Body of pancreas (tissue), 4 donors: ENCODE data around the gene PGLYRP1. TPM values are rescaled to one million over a fixed set of nuclear protein-coding genes. Genes with fewer than 3 reads are reported as not detected.

ENCODE experiments used
- ATAC-seq: fragments of 150-250 bp; one replicate; pipeline ENCODE4 v1.9.1; 2016
- DNase-seq, 4 donors: peaks; one replicate each; pipeline ENCODE4 v3.0.0-alpha.2; 2019
- H3K27ac ChIP-seq, 4 donors: fragments of 200-600 bp; sonication (generic); 1 replicate in 3 of 4; 2 replicates in 1 of 4; pipeline versions ENCODE4 v1.5.1 to v1.6.1; 2016 to 2019; ENCODE audit warnings: mild to moderate bottlenecking in 1 of 4, mixed read lengths in 1 of 4, moderate library complexity in 1 of 4
- H3K27me3 ChIP-seq, 2 donors: fragments of 200-600 bp; sonication (generic); one replicate each; pipeline ENCODE4 v1.6.0; 2016; ENCODE audit warnings: mild to moderate bottlenecking in 1 of 2
- H3K36me3 ChIP-seq, 2 donors: fragments of 200-600 bp; sonication (generic); replicated peaks in 1 of 2; 2 replicates each; pipeline ENCODE4 v1.5.1; 2016; ENCODE audit warnings: low read depth in 2 of 2; ENCODE audit not compliant: insufficient read depth in 1 of 2
- H3K4me1 ChIP-seq: fragments of 200-600 bp; sonication (generic); one replicate; pipeline ENCODE4 v1.6.0; 2016
- H3K4me3 ChIP-seq, 2 donors: fragments of 200-600 bp; sonication (generic); 1 replicate in 1 of 2; 2 replicates in 1 of 2; pipeline ENCODE4 v1.5.1; 2016 to 2019
- H3K9me3 ChIP-seq, 3 donors: fragments of 200-600 bp; sonication (generic); 1 replicate in 2 of 3; 2 replicates in 1 of 3; pipeline ENCODE4 v1.5.1; 2016
- CTCF ChIP-seq, 7 experiments: fragments of 450-650 bp in 4 of 7; fragments of 200-600 bp in 3 of 7; sonication (generic) in 3 of 7; IDR thresholded peaks; one replicate each; pipeline ENCODE4 v1.5.1; 2016 to 2019; ENCODE audit warnings: antibody characterized with exemption in 7 of 7
- POLR2A ChIP-seq, 3 donors: fragments of 450-650 bp; IDR thresholded peaks; one replicate each; pipeline ENCODE4 v1.6.1; 2016; ENCODE audit warnings: antibody characterized with exemption in 3 of 3, mild to moderate bottlenecking in 2 of 3
- WGBS, 2 donors: methylation state at CpG; one replicate each; pipeline ENCODE4 v1.1.5; 2017; 5-methylcytosine and 5-hydroxymethylcytosine counted together
- intact Hi-C: fragments of 100-400 bp; cut with DNase I; formaldehyde crosslinking; loops from one replicate; pipeline ENCODE4 v1.15.1; 2023
- total RNA-seq, 2 donors: library from RNA; depleted of rRNA; stranded (reverse); fragments of >200 nt; gene quantifications; one replicate each; pipeline ENCODE4 v1.1.0, GENCODE V29; 2016

Gene PGLYRP1
- total RNA-seq, 2 donors from 2014 or later = not detected

DNA sequence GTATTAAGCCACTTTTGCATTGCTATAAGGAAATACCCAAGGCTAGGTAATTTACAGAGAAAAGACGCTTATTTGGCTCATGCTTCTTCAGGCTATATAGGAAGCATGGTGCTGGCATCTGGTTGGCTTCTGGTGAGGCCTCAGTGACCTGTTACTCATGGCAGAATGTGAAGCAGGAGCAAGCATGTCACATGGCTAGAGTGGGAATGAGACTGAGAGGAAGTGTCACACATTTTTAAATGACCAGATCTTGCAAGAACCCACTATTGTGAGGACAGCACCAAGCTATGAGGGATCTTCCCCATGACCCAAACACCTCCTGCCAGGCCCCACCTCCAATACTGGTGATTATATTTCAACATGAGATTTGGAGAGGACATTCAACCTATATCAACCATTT, 43.6 kb upstream of the PGLYRP1 start:
- no peaks in the 10 kb centered on the region for H3K27me3 ChIP-seq
- WGBS, 2 donors = 62 to 75% methylated on average over 1 of the region's 1 CpG
- TF ChIP-seq CTCF (IDR thresholded peaks at IDR 0.05) = no peak
- TF ChIP-seq POLR2A (IDR thresholded peaks at IDR 0.05) = no peak
- H3K4me3 ChIP-seq = no peak overlapping the region
- no peak overlapping the region for H3K27ac ChIP-seq
- H3K36me3 ChIP-seq = no peaks in the 10 kb centered on the region
- H3K4me1 ChIP-seq = no peaks in the 10 kb centered on the region
- H3K9me3 ChIP-seq = peaks cover 0 to 2% (median 0%) of the 10 kb centered on the region in 3 donors
- intact Hi-C loops = no loop called here
- ATAC-seq (no peak), DNase-seq (no peak)

DNA sequence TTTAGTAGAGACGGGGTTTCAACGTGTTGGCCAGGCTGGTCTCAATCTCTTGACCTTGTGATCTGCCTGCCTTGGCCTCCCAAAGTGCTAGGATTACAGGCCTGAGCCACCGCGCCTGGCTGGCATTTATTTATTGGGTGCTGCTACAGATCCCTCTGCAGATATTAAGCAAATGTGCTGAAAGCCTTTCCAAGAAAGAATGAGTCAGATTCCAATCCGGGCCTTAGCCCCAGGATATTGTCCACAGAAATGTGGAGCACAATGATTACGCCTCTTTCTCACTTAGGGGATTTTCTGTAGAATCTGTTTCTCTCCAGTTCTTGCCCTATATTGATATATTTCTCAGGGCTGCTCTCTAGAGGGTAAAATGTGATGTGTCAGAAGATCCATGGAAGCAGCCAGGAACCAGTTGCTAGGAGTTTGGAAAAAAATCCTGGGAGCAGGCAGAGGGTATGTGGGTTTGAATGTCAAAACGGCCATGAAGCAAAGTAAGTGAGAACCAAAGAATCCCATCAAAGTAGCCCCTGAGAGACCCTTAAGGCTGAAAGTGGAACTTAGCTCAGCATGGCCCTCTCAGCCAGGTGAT, 42.7 kb upstream of the PGLYRP1 start:
- DNase-seq (no peak), ATAC-seq (no peak)
- Histone ChIP-seq H3K36me3 (no peaks in the 10 kb centered on the region), H3K27me3 (no peaks in the 10 kb centered on the region), H3K4me1 (no peaks in the 10 kb centered on the region), H3K27ac (no peak overlapping the region), H3K4me3 (no peak overlapping the region), H3K9me3 (peaks cover 0 to 3% (median 0%) of the 10 kb centered on the region in 3 donors)
- no peak for TF ChIP-seq CTCF (IDR thresholded peaks at IDR 0.05)
- no peak for TF ChIP-seq POLR2A (IDR thresholded peaks at IDR 0.05)
- intact Hi-C loops = no loop called here
- 56 to 61% methylated on average over 7 of the region's 7 CpGs for WGBS, 2 donors

DNA sequence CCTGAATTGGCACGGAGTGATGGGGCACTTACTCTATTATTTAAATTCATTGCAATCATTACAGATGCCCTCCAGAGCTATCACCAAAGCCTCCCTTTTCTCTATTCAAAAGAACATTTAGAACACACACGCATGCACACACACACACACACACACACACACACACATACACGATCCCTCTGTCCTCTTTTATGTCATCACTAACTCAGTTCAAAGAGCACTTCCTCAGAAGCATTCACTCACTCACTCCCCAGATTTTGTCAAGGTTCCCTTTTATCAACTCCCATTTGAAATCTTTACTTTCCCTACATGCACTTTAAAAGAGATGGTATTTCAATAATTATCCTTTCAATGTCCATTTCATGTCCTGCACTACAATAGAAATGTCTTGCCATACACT, 40.3 kb upstream of the PGLYRP1 start:
- Histone ChIP-seq H3K4me3 (no peak overlapping the region), H3K9me3 (peaks cover 0 to 3% (median 0%) of the 10 kb centered on the region in 3 donors), H3K4me1 (no peaks in the 10 kb centered on the region), H3K36me3 (no peaks in the 10 kb centered on the region), H3K27ac (no peak overlapping the region), H3K27me3 (no peaks in the 10 kb centered on the region)
- TF ChIP-seq POLR2A (IDR thresholded peaks at IDR 0.05) = no peak
- TF ChIP-seq CTCF (IDR thresholded peaks at IDR 0.05) = no peak
- 62 to 73% methylated on average over 3 of the region's 3 CpGs for WGBS, 2 donors
- no peak for ATAC-seq
- no peak for DNase-seq
- intact Hi-C loops = no loop called here

DNA sequence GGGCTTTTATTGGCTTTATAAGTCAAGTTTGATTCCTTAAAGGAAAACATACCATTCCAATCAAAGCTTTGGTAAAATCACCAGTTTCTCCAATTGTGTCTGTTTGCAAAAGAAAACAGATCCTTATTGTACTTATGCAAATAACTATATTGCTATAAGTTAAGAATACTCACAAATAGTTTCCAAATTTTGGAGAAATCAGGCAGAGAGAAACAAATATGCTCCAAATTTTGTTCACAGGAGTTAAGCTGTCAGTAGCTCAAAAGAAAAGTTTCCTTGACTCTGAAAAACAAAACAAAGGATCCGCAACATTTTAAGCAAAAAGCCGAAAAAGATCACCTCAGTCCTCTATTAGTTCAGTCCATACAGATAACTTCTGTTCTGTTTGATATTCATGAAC, 37.2 kb upstream of the PGLYRP1 start:
- Histone ChIP-seq H3K4me1 (no peaks in the 10 kb centered on the region), H3K36me3 (no peaks in the 10 kb centered on the region), H3K27me3 (no peaks in the 10 kb centered on the region), H3K27ac (no peak overlapping the region), H3K9me3 (peaks cover 0 to 3% (median 0%) of the 10 kb centered on the region in 3 donors), H3K4me3 (no peak overlapping the region)
- no peak for TF ChIP-seq POLR2A (IDR thresholded peaks at IDR 0.05)
- no peak for TF ChIP-seq CTCF (IDR thresholded peaks at IDR 0.05)
- ATAC-seq = no peak
- DNase-seq = no peak
- intact Hi-C loops = no loop called here
- 58 to 85% methylated on average over 2 of the region's 2 CpGs for WGBS, 2 donors

DNA sequence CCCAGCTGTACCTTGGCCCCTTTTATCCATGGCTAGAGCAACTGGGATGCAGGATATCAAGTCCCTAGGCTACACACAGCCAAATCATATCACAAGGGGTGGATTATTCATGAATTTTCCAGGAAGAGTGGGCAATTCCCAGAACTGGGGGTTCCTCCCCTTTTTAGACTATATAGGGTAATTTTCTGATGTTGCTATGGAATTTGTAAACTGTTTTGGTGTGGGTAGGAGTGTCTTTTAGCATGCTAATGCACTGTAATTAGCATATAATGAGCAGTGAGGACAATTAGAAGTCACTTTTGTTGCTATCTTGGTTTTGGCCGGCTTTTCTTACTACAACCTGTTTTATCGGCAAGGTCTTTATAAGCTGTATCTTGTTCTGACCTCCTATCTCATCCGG, 35.9 kb upstream of the PGLYRP1 start:
- no peak overlapping the region for H3K27ac ChIP-seq
- 80 to 87% methylated on average over 3 of the region's 3 CpGs for WGBS, 2 donors
- TF ChIP-seq POLR2A (IDR thresholded peaks at IDR 0.05) (no peak), CTCF (IDR thresholded peaks at IDR 0.05) (no peak)
- no peaks in the 10 kb centered on the region for H3K4me1 ChIP-seq
- intact Hi-C loops = no loop called here
- H3K4me3 ChIP-seq = no peak overlapping the region
- ATAC-seq (no peak), DNase-seq (no peak)
- no peaks in the 10 kb centered on the region for H3K36me3 ChIP-seq
- H3K27me3 ChIP-seq = no peaks in the 10 kb centered on the region
- peaks cover 0 to 3% (median 0%) of the 10 kb centered on the region in 3 donors for H3K9me3 ChIP-seq
